Measurements from ENCODE around the gene NECTIN3. TPM values are rescaled to one million over a fixed set of nuclear protein-coding genes. Genes with fewer than 3 reads are reported as not detected.

Gene NECTIN3
- total and polyA plus RNA-seq, 10 of the 15 experiments (the other 5 are each of a cell fraction or from before 2014, with no cell fraction given) = 0.21 TPM; not detected in 9

GRCh38 chr3:111215481-111215880 is 143.9 kb downstream of the NECTIN3 start (continued):
- TF ChIP-seq CEBPB (IDR thresholded peaks at IDR 0.05; ENCODE audit: borderline replicate concordance in 1 of 2, low read depth in 2 of 2, low read length in 2 of 2) (no peak), E2F4 (IDR thresholded peaks at IDR 0.05; ENCODE audit: low read depth, low read length) (no peak), SUZ12 (IDR thresholded peaks at IDR 0.05; ENCODE audit: unreplicated experiment) (no peak), BCL11A (IDR thresholded peaks at IDR 0.05; ENCODE audit: low read depth, low read length) (no peak), MYB (IDR thresholded peaks at IDR 0.05; ENCODE audit: borderline replicate concordance, low read depth, low read length) (no peak), PAX8 (IDR thresholded peaks at IDR 0.05) (no peak), ATF7 (IDR thresholded peaks at IDR 0.05; ENCODE audit: low read depth) (no peak), MAX (IDR thresholded peaks at IDR 0.05; ENCODE audit: low read depth, low read length) (no peak), ATF3 (IDR thresholded peaks at IDR 0.05; ENCODE audit: borderline replicate concordance, extremely low read depth, low read depth, low read length) (no peak)

- no peak for FAIRE-seq
- SMC1A ChIA-PET (ENCODE audit: uncharacterized antibody, unreplicated experiment) = interaction anchor here (0.6 kb wide), 1 partner anchor 140 kb away, joined by 3 read pairs; no protein-coding TSS in a partner anchor
These were observed 147.0 kb downstream of the NECTIN3 start for GRCh38 chr3:111218615-111219014.

More at GRCh38 chr3:111218615-111219014, 147.0 kb downstream of the NECTIN3 start:
- DNase-seq (ENCODE audit: low read depth, low spot score) (no peak), ATAC-seq (no peak)
- intact Hi-C loops (cut with micrococcal nuclease; ENCODE audit: unreplicated experiment) = no loop called here
- TF ChIP-seq CEBPZ (IDR thresholded peaks at IDR 0.05; ENCODE audit: low read depth, low read length) (no peak), E4F1 (IDR thresholded peaks at IDR 0.05; ENCODE audit: borderline replicate concordance, partially characterized antibody) (no peak), JUND (IDR thresholded peaks at IDR 0.05; ENCODE audit: low read depth, low read length) (no peak), ZZZ3 (IDR thresholded peaks at IDR 0.05; ENCODE audit: control insufficient read depth, insufficient read length, low read depth) (no peak), TBL1XR1 (IDR thresholded peaks at IDR 0.05; ENCODE audit: low read depth, low read length) (no peak), RB1 (IDR thresholded peaks at IDR 0.05; ENCODE audit: borderline replicate concordance) (no peak)
- H3K9me3 ChIP-seq (replicated peaks; ENCODE audit: control insufficient read depth, insufficient read depth, low read length) = no peaks in the 10 kb centered on the region
- H3K79me2 ChIP-seq (ENCODE audit: control insufficient read depth, insufficient read depth, low read length) = no peaks in the 10 kb centered on the region
- 0% methylated on average over 1 of the region's 1 CpG for WGBS (ENCODE audit: insufficient coverage, insufficient replicate concordance, low lambda C conversion rate, missing lambda C conversion rate)
- BruUV-seq (replicated peaks) = no TSS peak
- RAD21 ChIA-PET (ENCODE audit: unreplicated experiment) = no interaction called here
- no peaks in the 10 kb centered on the region for H3K27me3 ChIP-seq (replicated peaks in 1 of 2; ENCODE audit: control insufficient read depth in 2 of 2, insufficient read depth in 2 of 2, low read length in 1 of 2)
- no peak overlapping the region for H3K27ac ChIP-seq (ENCODE audit: control insufficient read depth, insufficient read depth)
- H4K20me1 ChIP-seq (ENCODE audit: control insufficient read depth, insufficient read depth) = no peaks in the 10 kb centered on the region
- POLR2A ChIA-PET = no interaction called here
- H3K9ac ChIP-seq (ENCODE audit: control insufficient read depth, insufficient read depth, low read length) = no peak overlapping the region
- H3K4me1 ChIP-seq (ENCODE audit: control insufficient read depth, insufficient read depth, low read length) = no peaks in the 10 kb centered on the region
- in situ Hi-C loops (cut with MboI) = no loop called here
- H3K36me3 ChIP-seq (ENCODE audit: control insufficient read depth in 2 of 2, insufficient read depth in 2 of 2, low read length in 1 of 2) = no peaks in the 10 kb centered on the region
- no peak overlapping the region for H3K4me3 ChIP-seq
- CTCF ChIA-PET = no interaction called here
- no peak overlapping the region for H3K4me2 ChIP-seq (ENCODE audit: control insufficient read depth, insufficient read depth)
- no peak overlapping the region for H2AFZ ChIP-seq (ENCODE audit: control insufficient read depth, low read depth, low read length)

Data from GM12878 (cell line).